GM20000 (cell line): Measurements from ENCODE around the gene CHRNB4.

Experiments
- DNase-seq: peaks from one replicate; pipeline ENCODE4 v3.0.0; 2012; ENCODE audit warnings: low spot score
- CTCF ChIP-seq: IDR thresholded peaks from 2 replicates; pipeline ENCODE4 v1.5.1; 2012; ENCODE audit warnings: mild to moderate bottlenecking, control low read depth; ENCODE audit errors: extremely low read depth, missing control alignments

The CHRNB4 gene

GRCh38 chr15:78605680-78606079 is 35.3 kb downstream of the CHRNB4 start:
- no peak for DNase-seq
- no peak for TF ChIP-seq CTCF

GRCh38 chr15:78605201-78605600 is 35.8 kb downstream of the CHRNB4 start:
- DNase-seq, result no peak
- no peak for TF ChIP-seq CTCF

- no peak for TF ChIP-seq CTCF
- no peak for DNase-seq
These were observed 36.6 kb downstream of the CHRNB4 start for GRCh38 chr15:78604420-78604819.

- TF ChIP-seq CTCF, result no peak
- DNase-seq, result no peak
These were observed 37.5 kb downstream of the CHRNB4 start for GRCh38 chr15:78603467-78603866.

- no peak for TF ChIP-seq CTCF
These were observed 41.8 kb downstream of the CHRNB4 start for GRCh38 chr15:78599189-78599588.

GRCh38 chr15:78598348-78598747 is 42.7 kb downstream of the CHRNB4 start:
- DNase-seq, result no peak
- TF ChIP-seq CTCF, result no peak

More at GRCh38 chr15:78599189-78599588, 41.8 kb downstream of the CHRNB4 start:
- DNase-seq, result no peak

GRCh38 chr15:78597583-78597982 is 43.4 kb downstream of the CHRNB4 start:
- no peak for DNase-seq
- no peak for TF ChIP-seq CTCF
